Measurements from ENCODE around the gene SHH.

DNA sequence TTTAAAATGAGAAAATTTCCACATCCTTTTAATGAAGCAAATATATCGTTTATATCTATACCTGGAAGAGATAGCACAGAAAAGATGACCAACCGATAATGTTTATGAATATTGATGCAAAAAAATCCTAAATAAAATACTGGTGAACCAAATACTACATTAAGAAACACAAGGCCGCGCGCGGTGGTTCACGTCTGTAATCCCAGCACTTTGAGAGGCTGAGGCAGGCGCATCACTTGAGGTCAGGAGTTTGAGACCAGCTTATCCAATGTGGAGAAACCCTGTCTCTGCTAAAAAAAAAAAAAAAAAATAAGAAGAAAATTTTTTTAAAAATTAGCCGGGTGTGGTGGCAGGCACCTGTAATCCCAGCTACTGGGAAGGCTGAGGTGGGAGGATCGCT is 25.8 kb downstream of the SHH start:
- TF ChIP-seq, protein P1, sequence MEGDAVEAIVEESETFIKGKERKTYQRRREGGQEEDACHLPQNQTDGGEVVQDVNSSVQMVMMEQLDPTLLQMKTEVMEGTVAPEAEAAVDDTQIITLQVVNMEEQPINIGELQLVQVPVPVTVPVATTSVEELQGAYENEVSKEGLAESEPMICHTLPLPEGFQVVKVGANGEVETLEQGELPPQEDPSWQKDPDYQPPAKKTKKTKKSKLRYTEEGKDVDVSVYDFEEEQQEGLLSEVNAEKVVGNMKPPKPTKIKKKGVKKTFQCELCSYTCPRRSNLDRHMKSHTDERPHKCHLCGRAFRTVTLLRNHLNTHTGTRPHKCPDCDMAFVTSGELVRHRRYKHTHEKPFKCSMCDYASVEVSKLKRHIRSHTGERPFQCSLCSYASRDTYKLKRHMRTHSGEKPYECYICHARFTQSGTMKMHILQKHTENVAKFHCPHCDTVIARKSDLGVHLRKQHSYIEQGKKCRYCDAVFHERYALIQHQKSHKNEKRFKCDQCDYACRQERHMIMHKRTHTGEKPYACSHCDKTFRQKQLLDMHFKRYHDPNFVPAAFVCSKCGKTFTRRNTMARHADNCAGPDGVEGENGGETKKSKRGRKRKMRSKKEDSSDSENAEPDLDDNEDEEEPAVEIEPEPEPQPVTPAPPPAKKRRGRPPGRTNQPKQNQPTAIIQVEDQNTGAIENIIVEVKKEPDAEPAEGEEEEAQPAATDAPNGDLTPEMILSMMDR (IDR thresholded peaks at IDR 0.05) = no peak
- TF ChIP-seq POLR2A (IDR thresholded peaks at IDR 0.05) = no peak

Data from tibial nerve (tissue), 3 donors.